Loucy (cell line): ENCODE data around the gene APC.

Source experiments
- H2AFZ ChIP-seq: fragments of 200-600 bp; sonication (generic); 2 replicates; pipeline ENCODE4 v1.6.0; 2016; ENCODE audit warnings: antibody characterized with exemption, mild to moderate bottlenecking, low read length, moderate library complexity
- H3F3A ChIP-seq: fragments of 200-600 bp; 2 replicates; pipeline ENCODE4 v1.6.0; 2016; ENCODE audit warnings: antibody characterized with exemption, low read depth, mild to moderate bottlenecking
- H3K27me3 ChIP-seq: fragments of 200-600 bp; sonication (generic); 2 replicates; pipeline ENCODE4 v1.6.1; 2014; ENCODE audit warnings: low read length, mild to moderate bottlenecking; ENCODE audit not compliant: insufficient read depth, poor library complexity, severe bottlenecking
- H3K36me3 ChIP-seq: fragments of 200-600 bp; sonication (generic); 2 replicates; pipeline ENCODE4 v1.6.1; 2016; ENCODE audit warnings: low read length; ENCODE audit not compliant: insufficient read depth
- H3K4me1 ChIP-seq: fragments of 200-600 bp; sonication (generic); 2 replicates; pipeline ENCODE4 v1.5.1; 2014; ENCODE audit warnings: low read length, mild to moderate bottlenecking; ENCODE audit not compliant: insufficient read depth, poor library complexity, severe bottlenecking
- H3K4me2 ChIP-seq: fragments of 200-600 bp; sonication (generic); 2 replicates; pipeline ENCODE4 v1.6.0; 2014; ENCODE audit warnings: antibody characterized with exemption, low read length, low read depth, mild to moderate bottlenecking; ENCODE audit not compliant: poor library complexity, severe bottlenecking
- H3K4me3 ChIP-seq: fragments of 200-600 bp; sonication (generic); 2 replicates; pipeline ENCODE4 v1.5.1; 2014; ENCODE audit warnings: low read length, mild to moderate bottlenecking, mixed read lengths; ENCODE audit not compliant: poor library complexity, severe bottlenecking
- H3K79me2 ChIP-seq: fragments of 200-600 bp; sonication (generic); 2 replicates; pipeline ENCODE4 v1.6.1; 2014; ENCODE audit warnings: low read length; ENCODE audit not compliant: insufficient read depth
- H3K9ac ChIP-seq: fragments of 200-600 bp; sonication (generic); 2 replicates; pipeline ENCODE4 v1.6.0; 2014; ENCODE audit warnings: mild to moderate bottlenecking, low read depth, low read length, moderate library complexity; ENCODE audit not compliant: poor library complexity, severe bottlenecking
- H3K9me2 ChIP-seq: fragments of 200-600 bp; sonication (generic); replicated peaks from 2 replicates; pipeline ENCODE4 v1.6.1; 2016; ENCODE audit warnings: low read depth, low read length, mixed read lengths
- H3K9me3 ChIP-seq: fragments of 200-600 bp; sonication (generic); 2 replicates; pipeline ENCODE4 v1.6.1; 2014; ENCODE audit warnings: mild to moderate bottlenecking, antibody characterized with exemption, low read length, low read depth; ENCODE audit not compliant: insufficient read depth
- H4K20me1 ChIP-seq: fragments of 200-600 bp; sonication (generic); 2 replicates; pipeline ENCODE4 v1.6.0; 2014; ENCODE audit warnings: antibody characterized with exemption, low read length, mild to moderate bottlenecking; ENCODE audit not compliant: insufficient read depth, poor library complexity, severe bottlenecking
- EZH2phosphoT487 ChIP-seq: fragments of 200-600 bp; IDR thresholded peaks from 2 replicates; pipeline ENCODE4 v1.6.1; 2018; ENCODE audit warnings: antibody characterized with exemption, mild to moderate bottlenecking, moderate library complexity, borderline replicate concordance
- TF ChIP-seq, protein P1 (sequence below): fragments of 200-600 bp; sonication (generic); conservative IDR thresholded peaks from 2 replicates; pipeline ENCODE4 v1.5.1; 2014; ENCODE audit warnings: mild to moderate bottlenecking, antibody characterized with exemption, low read length

The APC gene

GRCh38 chr5:112787261-112787660 lies 49.6 kb downstream of the APC start:
- no peaks in the 10 kb centered on the region for H4K20me1 ChIP-seq
- H3K4me3 ChIP-seq: no peak overlapping the region
- no peaks in the 10 kb centered on the region for H3K9me2 ChIP-seq
- H2AFZ ChIP-seq: no peak overlapping the region
- no peak for TF ChIP-seq EZH2phosphoT487
- TF ChIP-seq, protein P1, sequence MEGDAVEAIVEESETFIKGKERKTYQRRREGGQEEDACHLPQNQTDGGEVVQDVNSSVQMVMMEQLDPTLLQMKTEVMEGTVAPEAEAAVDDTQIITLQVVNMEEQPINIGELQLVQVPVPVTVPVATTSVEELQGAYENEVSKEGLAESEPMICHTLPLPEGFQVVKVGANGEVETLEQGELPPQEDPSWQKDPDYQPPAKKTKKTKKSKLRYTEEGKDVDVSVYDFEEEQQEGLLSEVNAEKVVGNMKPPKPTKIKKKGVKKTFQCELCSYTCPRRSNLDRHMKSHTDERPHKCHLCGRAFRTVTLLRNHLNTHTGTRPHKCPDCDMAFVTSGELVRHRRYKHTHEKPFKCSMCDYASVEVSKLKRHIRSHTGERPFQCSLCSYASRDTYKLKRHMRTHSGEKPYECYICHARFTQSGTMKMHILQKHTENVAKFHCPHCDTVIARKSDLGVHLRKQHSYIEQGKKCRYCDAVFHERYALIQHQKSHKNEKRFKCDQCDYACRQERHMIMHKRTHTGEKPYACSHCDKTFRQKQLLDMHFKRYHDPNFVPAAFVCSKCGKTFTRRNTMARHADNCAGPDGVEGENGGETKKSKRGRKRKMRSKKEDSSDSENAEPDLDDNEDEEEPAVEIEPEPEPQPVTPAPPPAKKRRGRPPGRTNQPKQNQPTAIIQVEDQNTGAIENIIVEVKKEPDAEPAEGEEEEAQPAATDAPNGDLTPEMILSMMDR: no peak
- no peaks in the 10 kb centered on the region for H3F3A ChIP-seq
- H3K27me3 ChIP-seq: no peaks in the 10 kb centered on the region
- H3K9ac ChIP-seq: no peak overlapping the region
- no peaks in the 10 kb centered on the region for H3K79me2 ChIP-seq
- H3K36me3 ChIP-seq: peaks cover 6% of the 10 kb centered on the region; the same call in 1 of the 2 replicates
- H3K9me3 ChIP-seq: no peaks in the 10 kb centered on the region
- no peaks in the 10 kb centered on the region for H3K4me1 ChIP-seq
- H3K4me2 ChIP-seq: no peak overlapping the region

GRCh38 chr5:112787896-112788295 lies 50.2 kb downstream of the APC start:
- H3K36me3 ChIP-seq: peaks cover 9% of the 10 kb centered on the region; the same call in 1 of the 2 replicates
- H3K79me2 ChIP-seq: no peaks in the 10 kb centered on the region
- H3K4me3 ChIP-seq: no peak overlapping the region
- no peaks in the 10 kb centered on the region for H3F3A ChIP-seq
- no peaks in the 10 kb centered on the region for H3K27me3 ChIP-seq
- no peaks in the 10 kb centered on the region for H4K20me1 ChIP-seq
- no peaks in the 10 kb centered on the region for H3K9me2 ChIP-seq
- no peak overlapping the region for H3K4me2 ChIP-seq
- TF ChIP-seq EZH2phosphoT487: no peak
- TF ChIP-seq, protein P1: no peak
- H3K9me3 ChIP-seq: no peaks in the 10 kb centered on the region
- H2AFZ ChIP-seq: no peak overlapping the region
- H3K9ac ChIP-seq: no peak overlapping the region
- H3K4me1 ChIP-seq: no peaks in the 10 kb centered on the region

DNA sequence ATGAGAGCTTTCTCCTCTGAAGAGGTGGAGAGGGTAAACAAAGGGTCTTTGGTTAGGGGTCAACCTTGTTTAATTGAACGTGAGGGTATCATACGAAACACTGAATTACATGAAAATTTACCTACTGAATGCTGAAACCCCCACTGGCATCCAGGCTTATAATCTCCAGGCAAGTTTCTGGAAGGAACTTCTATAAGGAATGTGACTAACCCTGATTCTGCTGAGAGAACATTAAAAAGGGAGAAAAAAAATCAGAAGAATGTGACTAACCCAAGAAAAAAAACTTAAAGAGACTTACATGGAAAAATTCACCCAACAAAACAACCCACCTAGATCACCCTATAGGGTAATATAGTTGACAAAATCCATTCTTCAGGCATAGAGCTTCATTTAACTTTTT lies 55.5 kb downstream of the APC start:
- no peak overlapping the region for H3K4me2 ChIP-seq
- no peaks in the 10 kb centered on the region for H3K9me2 ChIP-seq
- H3K9ac ChIP-seq: no peak overlapping the region
- no peak overlapping the region for H2AFZ ChIP-seq
- H3K27me3 ChIP-seq: no peaks in the 10 kb centered on the region
- H3F3A ChIP-seq: no peaks in the 10 kb centered on the region
- H3K79me2 ChIP-seq: no peaks in the 10 kb centered on the region
- H3K4me1 ChIP-seq: peaks cover 21% of the 10 kb centered on the region
- H3K9me3 ChIP-seq: no peaks in the 10 kb centered on the region
- TF ChIP-seq, protein P1: no peak
- no peak for TF ChIP-seq EZH2phosphoT487
- no peaks in the 10 kb centered on the region for H4K20me1 ChIP-seq
- no peak overlapping the region for H3K4me3 ChIP-seq
- H3K36me3 ChIP-seq: peaks cover 25% of the 10 kb centered on the region
